ENCODE measurements around the gene LRRC23.
"Not testable (repeated sequence)": the region's sequence is repeated elsewhere in the genome, so short reads cannot be mapped to it uniquely, and the experiment has no call there.

GRCh38 chr12:6874015-6874368 lies 30.6 kb upstream of the LRRC23 start:
- not testable (repeated sequence) for TF ChIP-seq CTCF (IDR thresholded peaks at IDR 0.05; ENCODE audit: insufficient read depth, low read length); SPI1 (IDR thresholded peaks at IDR 0.05; ENCODE audit: borderline replicate concordance, low read depth); GABPA (IDR thresholded peaks at IDR 0.05; ENCODE audit: low read depth)
- TF ChIP-seq, protein P1, sequence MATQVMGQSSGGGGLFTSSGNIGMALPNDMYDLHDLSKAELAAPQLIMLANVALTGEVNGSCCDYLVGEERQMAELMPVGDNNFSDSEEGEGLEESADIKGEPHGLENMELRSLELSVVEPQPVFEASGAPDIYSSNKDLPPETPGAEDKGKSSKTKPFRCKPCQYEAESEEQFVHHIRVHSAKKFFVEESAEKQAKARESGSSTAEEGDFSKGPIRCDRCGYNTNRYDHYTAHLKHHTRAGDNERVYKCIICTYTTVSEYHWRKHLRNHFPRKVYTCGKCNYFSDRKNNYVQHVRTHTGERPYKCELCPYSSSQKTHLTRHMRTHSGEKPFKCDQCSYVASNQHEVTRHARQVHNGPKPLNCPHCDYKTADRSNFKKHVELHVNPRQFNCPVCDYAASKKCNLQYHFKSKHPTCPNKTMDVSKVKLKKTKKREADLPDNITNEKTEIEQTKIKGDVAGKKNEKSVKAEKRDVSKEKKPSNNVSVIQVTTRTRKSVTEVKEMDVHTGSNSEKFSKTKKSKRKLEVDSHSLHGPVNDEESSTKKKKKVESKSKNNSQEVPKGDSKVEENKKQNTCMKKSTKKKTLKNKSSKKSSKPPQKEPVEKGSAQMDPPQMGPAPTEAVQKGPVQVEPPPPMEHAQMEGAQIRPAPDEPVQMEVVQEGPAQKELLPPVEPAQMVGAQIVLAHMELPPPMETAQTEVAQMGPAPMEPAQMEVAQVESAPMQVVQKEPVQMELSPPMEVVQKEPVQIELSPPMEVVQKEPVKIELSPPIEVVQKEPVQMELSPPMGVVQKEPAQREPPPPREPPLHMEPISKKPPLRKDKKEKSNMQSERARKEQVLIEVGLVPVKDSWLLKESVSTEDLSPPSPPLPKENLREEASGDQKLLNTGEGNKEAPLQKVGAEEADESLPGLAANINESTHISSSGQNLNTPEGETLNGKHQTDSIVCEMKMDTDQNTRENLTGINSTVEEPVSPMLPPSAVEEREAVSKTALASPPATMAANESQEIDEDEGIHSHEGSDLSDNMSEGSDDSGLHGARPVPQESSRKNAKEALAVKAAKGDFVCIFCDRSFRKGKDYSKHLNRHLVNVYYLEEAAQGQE (IDR thresholded peaks at IDR 0.05; ENCODE audit: insufficient replicate concordance, low read depth): not testable (repeated sequence)
